ENCODE measurements around the gene TBC1D19. TPM values are rescaled to one million over a fixed set of nuclear protein-coding genes. Genes with fewer than 3 reads are reported as not detected.

Gene TBC1D19
- total and polyA plus RNA-seq, 2 of the 4 experiments (the other 2 are of a cell fraction), result 9.9 to 17.6 TPM

DNA sequence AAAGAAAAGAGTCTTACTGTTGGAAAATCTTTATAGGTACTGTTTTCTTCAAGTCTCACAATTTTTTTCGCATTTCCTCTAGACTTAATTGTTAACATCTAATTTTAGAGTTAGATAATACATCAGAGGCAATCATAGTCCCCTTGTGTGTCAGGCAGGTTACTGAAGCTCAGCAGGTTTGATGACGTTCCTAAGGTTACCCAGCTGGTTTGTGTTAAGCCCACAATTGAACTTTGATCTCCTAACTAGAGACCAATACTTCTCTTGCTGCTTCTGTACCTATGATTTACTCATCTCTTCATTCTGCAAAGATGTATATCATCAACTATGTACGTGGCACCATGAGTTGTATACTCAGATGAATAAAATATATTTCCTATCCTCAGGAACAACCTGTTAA is 145.1 kb downstream of the TBC1D19 start:
- TF ChIP-seq POLR2A (IDR thresholded peaks at IDR 0.05; ENCODE audit: low read depth, low read length) (no peak), CEBPB (IDR thresholded peaks at IDR 0.05; ENCODE audit: low read depth, low read length) (no peak)
- TF ChIP-seq, protein P1, sequence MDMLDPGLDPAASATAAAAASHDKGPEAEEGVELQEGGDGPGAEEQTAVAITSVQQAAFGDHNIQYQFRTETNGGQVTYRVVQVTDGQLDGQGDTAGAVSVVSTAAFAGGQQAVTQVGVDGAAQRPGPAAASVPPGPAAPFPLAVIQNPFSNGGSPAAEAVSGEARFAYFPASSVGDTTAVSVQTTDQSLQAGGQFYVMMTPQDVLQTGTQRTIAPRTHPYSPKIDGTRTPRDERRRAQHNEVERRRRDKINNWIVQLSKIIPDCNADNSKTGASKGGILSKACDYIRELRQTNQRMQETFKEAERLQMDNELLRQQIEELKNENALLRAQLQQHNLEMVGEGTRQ (IDR thresholded peaks at IDR 0.05; ENCODE audit: low read depth, low read length), result no peak
- Histone ChIP-seq H3K4me3 (ENCODE audit: insufficient read depth, low read depth, low read length) (no peak overlapping the region), H3K9ac (ENCODE audit: low read depth, low read length) (no peak overlapping the region), H3K14ac (replicated peaks; ENCODE audit: low read depth, low read length) (no peak overlapping the region), H3K27me3 (ENCODE audit: control insufficient read depth, insufficient read depth, low read length) (no peaks in the 10 kb centered on the region), H4K91ac (ENCODE audit: insufficient read depth, low read depth, low read length) (no peak overlapping the region), H3K36me3 (ENCODE audit: control insufficient read depth, insufficient read depth, low read length) (peaks cover 8% of the 10 kb centered on the region; the same call in 1 of the 2 replicates), H3K4me1 (ENCODE audit: control insufficient read depth, insufficient read depth, low read length) (peaks cover 3% of the 10 kb centered on the region; the same call in 1 of the 2 replicates), H3K9me3 (ENCODE audit: control insufficient read depth, insufficient read depth, low read length) (no peaks in the 10 kb centered on the region), H2BK5ac (ENCODE audit: low read depth, low read length, poor library complexity, severe bottlenecking) (no peak overlapping the region), H4K5ac (ENCODE audit: low read depth, low read length) (no peak overlapping the region), H3K56ac (ENCODE audit: extremely low read depth, insufficient read depth, low read length) (no peak overlapping the region), H3K9me1 (ENCODE audit: insufficient read depth, low read length) (peaks cover 5% of the 10 kb centered on the region), H2AFZ (replicated peaks; ENCODE audit: low read length, poor library complexity) (no peak overlapping the region), H2BK120ac (ENCODE audit: low read depth, low read length) (no peak overlapping the region), H3K79me1 (ENCODE audit: low read depth in 1 of 2, low read length in 2 of 2) (no peaks in the 10 kb centered on the region; a peak in 1 of 4 replicates), H3K4ac (ENCODE audit: low read depth, low read length) (no peak overlapping the region), H4K8ac (ENCODE audit: low read depth in 2 of 2, low read length in 2 of 2) (no peak overlapping the region), H4K20me1 (ENCODE audit: insufficient read depth, low read length) (no peaks in the 10 kb centered on the region), H3K4me2 (ENCODE audit: low read depth, low read length) (no peak overlapping the region), H2AK9ac (replicated peaks; ENCODE audit: low read depth, low read length, poor library complexity) (no peak overlapping the region), H2BK15ac (ENCODE audit: low read depth, low read length) (no peak overlapping the region), H3K18ac (ENCODE audit: low read depth, low read length) (no peak overlapping the region), H3K27ac (ENCODE audit: insufficient read depth, low read length) (no peak overlapping the region), H3K23ac (ENCODE audit: low read depth, low read length) (no peak overlapping the region), H2BK20ac (ENCODE audit: low read depth, low read length) (no peak overlapping the region), H2AK5ac (ENCODE audit: low read depth, low read length) (no peak overlapping the region)
- in situ Hi-C loops (cut with MboI; ENCODE audit: low sequenced_read_pairs), result loop anchor here (10.0 to 25.0 kb wide), 4 partner anchors 274 to 404 kb away; partner anchors contain the start of gene RBPJ
- dilution Hi-C loops (cut with HindIII; ENCODE audit: low sequenced_read_pairs, unreplicated experiment), result no loop called here
- BruUV-seq (replicated peaks), result no TSS peak
- intact Hi-C loops (cut with micrococcal nuclease), result loop anchor here (10.0 kb wide), 1 partner anchor 704 kb away; no protein-coding TSS in a partner anchor
- DNase-seq (no peak), ATAC-seq (ENCODE audit: low read depth) (no peak)
- ChIA-PET POLR2A (ENCODE audit: unreplicated experiment) (no interaction called here), CTCF (interaction anchor here (1.0 kb wide), 1 partner anchor 281 kb away, joined by 5 read pairs; no protein-coding TSS in a partner anchor)
- no CpG with 5 or more reads among the region's 3 CpGs for WGBS, 2 experiments (ENCODE audit: extremely low coverage in 2 of 2, insufficient read length in 1 of 2)

Measured in IMR-90 (cell line).